ENCODE data around the gene IRF5. TPM values are rescaled to one million over a fixed set of nuclear protein-coding genes. Genes with fewer than 3 reads are reported as not detected.

Gene IRF5
- total RNA-seq (2014; rRNA removed; shearing (Covaris generic); ENCODE audit: low replicate concordance), result 0.89 and 2.4 TPM in 2 replicates

GRCh38 chr7:128937647-128938543, at the start of gene IRF5:
Gene IRF5, plus strand, starts transcription at chr7:128937927. Its CDS starts 4,155 bp downstream, at chr7:128942082.
- H3K27me3 ChIP-seq, result no peaks in the 10 kb centered on the region

GRCh38 chr7:128888039-128888755, 49.5 kb upstream of the IRF5 start:
- DNase-seq, result no peak
- Histone ChIP-seq H3K9me3 (no peaks in the 10 kb centered on the region), H3K27me3 (no peaks in the 10 kb centered on the region), H3K4me3 (no peak overlapping the region), H3K36me3 (no peaks in the 10 kb centered on the region)

More at GRCh38 chr7:128937647-128938543, at the start of gene IRF5:
- no peaks in the 10 kb centered on the region for H3K36me3 ChIP-seq
- H3K4me3 ChIP-seq, result peak within 1 kb of the TSS; percentile 37
- peak; percentile 55 for DNase-seq
- no peaks in the 10 kb centered on the region for H3K9me3 ChIP-seq

GRCh38 chr7:128888756-128889095, 49.0 kb upstream of the IRF5 start:
- Histone ChIP-seq H3K27me3 (no peaks in the 10 kb centered on the region), H3K36me3 (no peaks in the 10 kb centered on the region), H3K9me3 (no peaks in the 10 kb centered on the region), H3K4me3 (no peak overlapping the region)
- no peak for DNase-seq

GRCh38 chr7:128889121-128889520, 48.6 kb upstream of the IRF5 start:
- DNase-seq, result no peak
- Histone ChIP-seq H3K9me3 (no peaks in the 10 kb centered on the region), H3K4me3 (no peak overlapping the region), H3K27me3 (no peaks in the 10 kb centered on the region), H3K36me3 (no peaks in the 10 kb centered on the region)

- peak; percentile 82 for DNase-seq
- H3K36me3 ChIP-seq, result no peaks in the 10 kb centered on the region
- no peaks in the 10 kb centered on the region for H3K27me3 ChIP-seq
- H3K4me3 ChIP-seq, result peak overlapping the region; percentile 25; the same call in 1 of the 2 replicates
- H3K9me3 ChIP-seq, result no peaks in the 10 kb centered on the region
Measured at GRCh38 chr7:128890306-128891109, 47.2 kb upstream of the IRF5 start.

GRCh38 chr7:128891110-128891941, 46.4 kb upstream of the IRF5 start:
- H3K27me3 ChIP-seq, result no peaks in the 10 kb centered on the region
- no peaks in the 10 kb centered on the region for H3K9me3 ChIP-seq
- H3K4me3 ChIP-seq, result peak overlapping the region; percentile 25; the same call in 1 of the 2 replicates
- no peak for DNase-seq
- H3K36me3 ChIP-seq, result no peaks in the 10 kb centered on the region

GRCh38 chr7:128891942-128892269, 45.8 kb upstream of the IRF5 start:
- no peaks in the 10 kb centered on the region for H3K9me3 ChIP-seq
- no peaks in the 10 kb centered on the region for H3K27me3 ChIP-seq
- DNase-seq, result no peak
- no peak overlapping the region for H3K4me3 ChIP-seq
- no peaks in the 10 kb centered on the region for H3K36me3 ChIP-seq

- Histone ChIP-seq H3K36me3 (no peaks in the 10 kb centered on the region), H3K27me3 (no peaks in the 10 kb centered on the region), H3K4me3 (no peak overlapping the region), H3K9me3 (no peaks in the 10 kb centered on the region)
- DNase-seq, result no peak
Measured at GRCh38 chr7:128892521-128893250, 45.0 kb upstream of the IRF5 start.

GRCh38 chr7:128893251-128894100, 44.3 kb upstream of the IRF5 start:
- no peaks in the 10 kb centered on the region for H3K36me3 ChIP-seq
- no peaks in the 10 kb centered on the region for H3K9me3 ChIP-seq
- no peak overlapping the region for H3K4me3 ChIP-seq
- no peak for DNase-seq
- H3K27me3 ChIP-seq, result no peaks in the 10 kb centered on the region

- Histone ChIP-seq H3K27me3 (no peaks in the 10 kb centered on the region), H3K4me3 (no peak overlapping the region), H3K9me3 (no peaks in the 10 kb centered on the region), H3K36me3 (no peaks in the 10 kb centered on the region)
- no peak for DNase-seq
Measured at GRCh38 chr7:128894101-128894440, 43.7 kb upstream of the IRF5 start.

- H3K27me3 ChIP-seq, result no peaks in the 10 kb centered on the region
- H3K9me3 ChIP-seq, result no peaks in the 10 kb centered on the region
- DNase-seq, result no peak
- no peaks in the 10 kb centered on the region for H3K36me3 ChIP-seq
- no peak overlapping the region for H3K4me3 ChIP-seq
Measured at GRCh38 chr7:128895320-128895719, 42.4 kb upstream of the IRF5 start.

GRCh38 chr7:128899392-128899791, 38.3 kb upstream of the IRF5 start:
- Histone ChIP-seq H3K4me3 (no peak overlapping the region), H3K27me3 (no peaks in the 10 kb centered on the region)

GRCh38 chr7:128900237-128900636, 37.5 kb upstream of the IRF5 start:
- Histone ChIP-seq H3K27me3 (no peaks in the 10 kb centered on the region), H3K36me3 (no peaks in the 10 kb centered on the region), H3K4me3 (no peak overlapping the region), H3K9me3 (no peaks in the 10 kb centered on the region)
- no peak for DNase-seq

More at GRCh38 chr7:128899392-128899791, 38.3 kb upstream of the IRF5 start:
- Histone ChIP-seq H3K9me3 (no peaks in the 10 kb centered on the region), H3K36me3 (no peaks in the 10 kb centered on the region)
- no peak for DNase-seq

GRCh38 chr7:128902761-128903585, 34.8 kb upstream of the IRF5 start:
- H3K9me3 ChIP-seq, result no peaks in the 10 kb centered on the region
- no peak for DNase-seq
- no peaks in the 10 kb centered on the region for H3K27me3 ChIP-seq
- no peak overlapping the region for H3K4me3 ChIP-seq
- H3K36me3 ChIP-seq, result no peaks in the 10 kb centered on the region
